KBM-7 (cell line): ENCODE measurements around the gene DEFB132.

Experiments
- DNase-seq: peaks from one replicate; pipeline ENCODE4 v3.0.0-alpha.2; 2015
- in situ Hi-C: fragments of 300-500 bp; cut with MboI; formaldehyde crosslinking; loops from 2 replicates; pipeline ENCODE4 v1.14.3; 2020; ENCODE audit warnings: low sequenced_read_pairs, low pct_unique_long_range_greater_than_20kb, mixed read lengths

The DEFB132 gene

DNA sequence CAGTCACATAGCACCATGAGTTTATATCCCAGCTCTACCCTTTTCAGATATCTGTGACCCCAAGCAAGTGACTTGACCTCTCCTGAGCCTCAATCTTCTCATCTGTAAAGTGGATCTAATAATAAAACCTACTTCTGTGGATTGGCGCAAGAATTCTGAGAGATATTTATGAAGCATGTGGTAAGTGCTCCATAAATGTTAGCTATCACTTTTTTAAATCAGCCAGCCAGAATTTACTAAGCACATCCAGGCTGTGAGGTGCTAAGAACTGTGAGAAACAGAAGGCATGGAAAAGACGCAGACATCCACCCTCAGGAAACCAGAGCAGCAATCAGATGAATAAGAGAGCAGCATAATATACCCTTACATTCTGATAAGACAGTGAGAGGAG lies 32.2 kb downstream of the DEFB132 start:
- no peak for DNase-seq
- in situ Hi-C loops = no loop called here

DNA sequence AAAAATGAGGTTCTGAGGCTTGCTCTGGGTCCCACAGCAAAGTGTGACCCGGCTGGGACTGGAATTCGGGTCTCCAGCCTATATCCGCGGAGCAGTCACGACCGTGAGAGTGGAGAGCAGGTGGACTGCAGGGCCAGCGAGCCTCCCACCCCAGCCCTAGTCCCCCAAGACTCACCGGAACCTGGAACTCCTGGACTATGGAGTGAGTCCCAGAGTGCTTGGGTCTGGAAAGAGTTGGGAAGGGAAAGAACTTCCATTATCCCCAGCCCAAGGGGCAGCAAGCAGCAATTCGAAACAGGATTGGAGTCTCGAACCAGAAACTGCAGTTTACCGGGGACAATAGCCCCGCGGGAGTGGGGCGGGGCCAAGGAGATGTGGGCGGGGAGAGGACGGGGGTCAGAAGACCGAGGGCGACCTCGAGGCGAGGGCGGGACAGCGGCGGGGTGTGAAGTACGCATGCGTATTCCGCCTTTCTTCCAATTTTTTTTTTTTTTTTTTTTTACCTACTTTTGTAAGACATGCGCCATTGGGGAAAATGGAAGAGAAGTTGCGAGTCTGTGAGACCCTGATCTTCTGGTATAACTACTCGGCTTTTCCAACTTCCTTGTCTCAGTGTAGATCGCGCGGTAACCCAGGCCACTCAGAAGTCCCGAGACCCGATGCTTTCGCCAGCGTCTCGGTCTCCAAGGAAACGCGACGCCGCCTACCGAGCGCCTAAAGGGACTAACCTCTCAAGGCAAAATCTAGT lies 32.7 kb downstream of the DEFB132 start, which contains the start of gene C20orf96:
Gene C20orf96 (minus strand): TSS at position 667 of the 748 bp plus-strand sequence. CDS start 140 bp downstream, at position 527.
- peak; percentile 92 for DNase-seq
- in situ Hi-C loops = no loop called here

DNA sequence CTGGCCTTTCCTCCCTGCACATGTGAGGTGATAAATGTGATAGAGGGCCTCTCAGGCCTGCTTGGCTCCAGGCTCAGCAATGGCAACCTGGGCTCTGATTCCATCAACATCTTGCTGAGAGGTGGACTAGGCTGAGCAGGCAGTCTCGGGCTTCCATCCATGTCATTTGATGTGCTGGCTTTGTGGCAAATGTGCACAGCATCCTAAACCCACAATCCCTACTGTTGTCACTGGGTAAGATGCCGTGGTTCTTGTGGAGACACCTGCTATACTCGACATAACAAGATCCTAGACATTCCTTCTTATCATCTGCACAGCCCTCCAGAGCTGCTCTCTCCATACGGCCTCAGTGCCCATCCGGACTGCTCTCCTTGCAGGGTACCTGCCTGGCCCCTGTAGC lies 37.1 kb downstream of the DEFB132 start:
- no peak for DNase-seq
- in situ Hi-C loops = no loop called here

DNA sequence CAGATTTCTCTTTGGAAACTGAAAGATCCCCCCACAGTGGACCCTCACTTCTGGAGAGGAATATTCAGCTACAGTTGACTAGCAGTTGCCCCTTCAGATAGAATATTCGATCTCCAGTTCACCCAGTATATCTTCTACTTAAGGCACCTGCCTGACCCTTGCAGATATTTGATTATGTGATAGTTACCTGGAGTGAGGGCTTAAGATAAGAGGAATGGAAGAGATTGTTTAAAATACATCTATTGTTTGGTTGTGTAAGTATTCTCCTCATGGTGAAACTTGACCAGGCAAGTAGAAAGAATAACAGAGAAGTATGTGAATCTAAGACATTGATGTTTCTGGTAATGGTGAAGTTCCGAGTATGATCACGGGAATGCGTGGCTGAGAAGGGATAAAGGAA lies 38.3 kb downstream of the DEFB132 start:
- in situ Hi-C loops = no loop called here
- no peak for DNase-seq

DNA sequence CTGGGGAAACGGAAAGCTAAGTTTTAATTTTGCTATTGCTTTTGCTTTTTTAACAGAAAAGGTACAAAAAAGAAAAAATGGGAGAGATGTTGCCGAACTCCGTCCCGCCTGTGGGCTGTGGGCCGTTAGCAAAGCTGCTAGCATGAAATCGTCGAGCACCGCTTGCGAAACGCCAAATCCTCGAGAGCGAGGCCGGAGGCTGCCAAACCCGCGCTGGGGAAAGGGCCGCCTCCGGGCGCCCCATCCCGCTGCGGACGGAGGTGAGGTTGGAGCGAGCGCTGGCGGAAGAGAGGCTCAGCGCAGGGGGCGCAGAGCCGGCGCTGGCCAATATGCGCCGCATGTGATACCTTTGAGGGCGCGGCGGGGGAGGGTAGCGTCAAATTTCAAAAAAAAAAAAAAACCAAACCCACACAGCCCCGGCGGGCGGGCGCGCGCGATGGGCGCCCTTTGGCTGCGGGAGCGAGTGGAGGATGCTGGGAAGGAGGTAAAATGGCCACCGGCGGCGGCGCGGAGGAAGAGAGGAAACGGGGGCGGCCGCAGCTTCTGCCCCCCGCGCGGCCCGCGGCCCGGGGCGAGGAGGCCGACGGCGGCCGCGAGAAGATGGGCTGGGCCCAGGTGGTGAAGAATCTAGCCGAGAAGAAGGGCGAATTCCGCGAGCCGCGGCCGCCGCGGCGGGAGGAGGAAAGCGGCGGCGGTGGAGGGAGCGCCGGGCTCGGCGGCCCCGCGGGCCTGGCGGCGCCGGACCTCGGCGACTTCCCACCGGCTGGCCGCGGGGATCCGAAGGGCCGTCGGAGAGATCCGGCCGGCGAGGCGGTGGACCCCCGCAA lies 39.8 kb downstream of the DEFB132 start, which contains the start of gene ZCCHC3:
Gene ZCCHC3 (plus strand): TSS at position 473 of the 827 bp plus-strand sequence. CDS start 17 bp downstream, at position 490.
- DNase-seq = peak; percentile 99
- in situ Hi-C loops = no loop called here

DNA sequence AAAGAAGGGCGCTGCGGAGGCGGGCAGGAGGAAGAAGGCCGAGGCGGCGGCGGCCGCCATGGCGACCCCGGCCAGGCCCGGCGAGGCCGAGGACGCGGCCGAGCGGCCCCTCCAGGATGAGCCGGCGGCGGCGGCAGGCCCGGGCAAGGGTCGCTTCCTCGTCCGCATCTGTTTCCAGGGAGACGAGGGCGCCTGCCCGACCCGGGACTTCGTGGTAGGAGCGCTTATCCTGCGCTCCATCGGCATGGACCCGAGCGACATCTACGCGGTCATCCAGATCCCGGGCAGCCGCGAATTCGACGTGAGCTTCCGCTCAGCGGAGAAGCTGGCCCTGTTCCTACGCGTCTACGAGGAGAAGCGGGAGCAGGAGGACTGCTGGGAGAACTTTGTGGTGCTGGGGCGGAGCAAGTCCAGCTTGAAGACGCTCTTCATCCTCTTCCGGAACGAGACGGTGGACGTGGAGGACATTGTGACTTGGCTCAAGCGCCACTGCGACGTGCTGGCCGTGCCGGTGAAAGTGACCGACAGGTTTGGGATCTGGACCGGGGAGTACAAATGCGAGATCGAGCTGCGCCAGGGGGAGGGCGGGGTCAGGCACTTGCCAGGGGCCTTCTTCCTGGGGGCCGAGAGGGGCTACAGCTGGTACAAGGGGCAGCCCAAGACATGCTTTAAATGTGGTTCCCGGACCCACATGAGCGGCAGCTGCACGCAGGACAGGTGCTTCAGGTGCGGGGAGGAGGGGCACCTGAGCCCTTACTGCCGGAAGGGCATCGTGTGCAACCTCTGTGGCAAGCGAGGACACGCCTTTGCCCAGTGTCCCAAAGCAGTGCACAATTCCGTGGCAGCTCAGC lies 40.6 kb downstream of the DEFB132 start:
- DNase-seq = peak; percentile 57
- in situ Hi-C loops = no loop called here

DNA sequence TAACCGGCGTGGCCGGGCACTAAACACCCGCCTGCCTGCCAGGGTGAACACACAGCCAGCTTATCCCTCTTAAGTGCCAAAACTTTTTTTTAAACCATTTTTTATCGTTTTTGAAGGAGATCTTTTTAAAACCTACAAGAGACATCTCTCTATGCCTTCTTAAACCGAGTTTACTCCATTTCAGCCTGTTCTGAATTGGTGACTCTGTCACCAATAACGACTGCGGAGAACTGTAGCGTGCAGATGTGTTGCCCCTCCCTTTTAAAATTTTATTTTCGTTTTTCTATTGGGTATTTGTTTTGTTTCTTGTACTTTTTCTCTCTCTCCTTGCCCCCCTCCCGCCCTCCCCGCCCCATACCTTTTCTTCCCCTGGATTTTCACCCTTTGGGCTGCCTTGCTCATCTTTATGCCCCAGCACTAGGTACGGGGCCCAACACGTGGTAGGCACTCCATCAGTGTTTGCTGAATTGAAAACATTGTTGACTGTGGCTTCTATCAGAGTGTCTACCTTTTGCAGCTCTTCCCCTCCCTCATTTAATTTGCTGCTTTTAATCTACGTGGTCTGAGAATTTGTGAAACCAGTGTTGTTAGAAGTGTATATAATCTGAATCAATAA lies 41.4 kb downstream of the DEFB132 start:
- in situ Hi-C loops = no loop called here
- no peak for DNase-seq

DNA sequence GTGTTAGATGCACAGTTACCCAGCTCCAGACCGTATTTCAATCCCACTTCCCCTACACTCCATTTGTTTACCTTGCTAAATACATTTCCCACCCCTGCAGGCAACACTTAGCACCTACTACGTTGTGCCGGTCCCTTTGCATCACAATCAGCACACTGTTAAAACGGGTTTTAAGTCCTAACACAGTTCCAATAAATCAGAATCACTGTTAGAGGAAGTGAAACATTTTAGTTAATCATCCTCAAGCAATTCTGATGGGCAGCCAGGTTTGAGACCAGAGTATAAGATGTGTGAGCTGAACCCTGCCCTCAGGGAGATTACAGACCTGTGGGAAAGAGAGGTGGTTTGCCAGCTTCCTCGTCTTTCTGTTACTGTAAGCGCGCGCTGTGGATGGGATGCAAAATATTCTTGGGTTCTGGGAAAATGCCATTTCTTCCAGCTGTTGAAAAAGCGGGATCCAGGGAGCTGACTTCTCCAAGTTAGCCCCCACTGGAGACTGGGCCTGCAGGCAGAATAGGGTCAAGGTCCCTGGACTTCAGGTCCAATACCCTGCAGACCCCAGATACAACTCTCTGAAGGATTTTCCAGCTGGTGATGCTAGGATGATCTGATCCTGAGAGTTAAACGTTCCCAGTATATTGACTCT lies 42.9 kb downstream of the DEFB132 start:
- in situ Hi-C loops = no loop called here
- DNase-seq = no peak

DNA sequence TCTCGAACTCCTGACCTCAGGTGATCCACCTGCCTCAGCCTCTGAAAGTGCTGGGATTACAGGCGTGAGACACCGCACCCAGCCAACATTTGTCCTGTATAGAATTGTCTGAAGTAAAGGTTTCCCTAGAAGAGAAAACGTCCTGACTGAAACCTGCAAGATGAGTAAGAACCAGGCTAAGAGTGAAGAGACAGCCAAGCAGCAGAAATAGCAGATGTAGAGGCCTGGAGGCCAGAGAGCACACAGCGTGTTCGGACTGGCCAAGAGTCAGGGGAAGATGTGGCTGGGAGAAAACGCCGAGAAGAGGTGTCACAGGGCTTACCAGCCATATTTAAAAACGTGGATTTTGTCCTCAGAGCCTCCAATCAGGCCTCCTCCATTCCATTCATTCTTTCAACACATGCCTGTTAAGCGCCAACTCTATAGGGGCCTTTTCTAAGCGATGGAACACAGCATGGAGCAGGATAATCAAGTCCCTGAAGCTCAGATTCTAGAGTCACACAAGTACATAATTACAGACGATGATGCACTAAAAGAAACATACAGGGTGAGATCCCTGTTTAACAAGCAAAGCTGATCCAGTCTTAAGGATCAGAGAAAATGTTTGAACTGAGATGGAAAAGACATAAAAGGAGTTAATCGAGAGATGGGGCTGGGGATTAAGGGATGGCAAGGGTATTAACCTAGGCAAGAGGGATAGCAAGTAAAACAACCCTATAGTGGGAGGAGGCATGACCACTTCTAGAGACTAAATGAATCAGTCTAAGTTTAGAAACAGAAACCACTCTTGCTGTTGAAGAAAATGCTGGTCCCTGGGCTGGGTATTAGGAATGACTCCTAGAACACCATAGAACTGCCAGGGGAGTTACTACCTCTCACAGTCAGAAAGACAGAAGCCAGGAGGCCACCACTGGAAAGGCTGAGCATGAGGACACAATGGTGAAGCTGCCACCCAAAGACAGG lies 44.6 kb downstream of the DEFB132 start:
- in situ Hi-C loops = no loop called here
- DNase-seq = no peak

DNA sequence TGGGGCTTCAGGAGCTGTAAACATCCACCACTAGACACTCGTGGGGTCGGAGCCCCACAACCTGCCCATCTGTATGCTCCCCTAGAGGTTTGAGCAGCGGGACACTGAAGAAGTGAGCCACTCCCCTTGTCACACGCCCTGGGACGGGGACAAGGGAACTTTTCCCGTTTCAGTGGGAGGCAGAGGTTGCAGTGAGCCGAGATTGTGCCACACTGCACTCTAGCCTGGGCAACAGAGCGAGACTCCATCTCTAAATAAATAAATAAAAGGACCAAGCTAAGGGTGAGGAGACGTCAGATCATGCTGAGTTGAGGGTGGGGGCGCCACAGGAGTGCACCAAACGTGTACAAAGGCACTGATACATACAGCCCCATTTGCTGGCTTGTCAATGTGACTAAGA lies 48.2 kb downstream of the DEFB132 start:
- no peak for DNase-seq
- in situ Hi-C loops = no loop called here

DNA sequence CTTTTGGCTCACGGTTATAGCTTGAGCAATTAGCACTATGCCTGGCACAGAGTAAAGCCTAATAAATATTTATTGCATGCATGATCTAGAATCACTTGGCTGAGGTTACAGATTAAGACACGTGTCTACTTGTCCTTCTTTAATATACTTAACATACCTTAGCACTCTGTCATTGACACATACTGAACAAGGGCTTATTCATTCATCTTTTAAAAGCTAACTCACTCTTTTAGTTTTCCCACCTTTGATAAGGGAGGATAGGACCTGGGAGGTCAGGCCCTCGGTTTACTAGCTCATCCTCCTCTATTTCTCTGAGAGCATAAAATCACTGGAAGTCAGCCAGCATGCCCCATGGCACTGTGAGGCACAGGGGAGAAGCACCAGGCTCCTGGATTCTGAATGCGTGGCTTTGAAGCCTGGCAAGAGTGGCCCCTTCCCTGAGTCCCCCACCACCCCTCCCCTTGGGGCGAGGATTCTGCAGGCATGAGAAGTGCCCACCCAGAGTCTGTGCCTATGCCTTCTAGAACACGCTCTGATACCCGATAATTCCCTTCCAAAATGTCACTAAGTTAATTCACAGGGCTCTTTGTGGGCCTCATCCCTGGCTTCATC lies 51.0 kb downstream of the DEFB132 start:
- in situ Hi-C loops = no loop called here
- DNase-seq = no peak

DNA sequence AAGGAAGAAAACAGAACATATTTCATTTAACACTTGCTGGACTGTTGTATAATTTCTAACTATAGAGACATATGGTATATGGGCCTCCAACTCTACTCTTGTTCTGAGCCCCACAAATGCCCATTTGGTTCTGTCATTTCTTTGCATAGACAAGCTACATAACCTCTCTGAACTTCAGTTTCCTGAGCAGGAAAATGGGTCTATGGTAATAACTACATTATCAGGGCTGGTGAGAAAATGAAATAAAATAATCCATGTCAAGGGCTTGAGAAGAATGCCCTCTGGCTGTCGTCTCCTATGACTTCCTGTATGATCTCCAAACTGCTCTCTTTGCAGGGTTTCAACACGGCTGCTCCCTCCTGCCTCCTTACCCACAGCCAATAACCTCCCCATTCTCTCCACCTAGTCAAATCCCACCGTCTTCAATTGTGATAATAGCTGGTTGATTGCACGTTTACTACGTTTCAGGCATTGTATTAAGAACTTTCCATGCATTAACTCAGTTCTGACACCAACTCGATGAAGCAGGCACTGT lies 51.8 kb downstream of the DEFB132 start:
- in situ Hi-C loops = no loop called here
- no peak for DNase-seq

DNA sequence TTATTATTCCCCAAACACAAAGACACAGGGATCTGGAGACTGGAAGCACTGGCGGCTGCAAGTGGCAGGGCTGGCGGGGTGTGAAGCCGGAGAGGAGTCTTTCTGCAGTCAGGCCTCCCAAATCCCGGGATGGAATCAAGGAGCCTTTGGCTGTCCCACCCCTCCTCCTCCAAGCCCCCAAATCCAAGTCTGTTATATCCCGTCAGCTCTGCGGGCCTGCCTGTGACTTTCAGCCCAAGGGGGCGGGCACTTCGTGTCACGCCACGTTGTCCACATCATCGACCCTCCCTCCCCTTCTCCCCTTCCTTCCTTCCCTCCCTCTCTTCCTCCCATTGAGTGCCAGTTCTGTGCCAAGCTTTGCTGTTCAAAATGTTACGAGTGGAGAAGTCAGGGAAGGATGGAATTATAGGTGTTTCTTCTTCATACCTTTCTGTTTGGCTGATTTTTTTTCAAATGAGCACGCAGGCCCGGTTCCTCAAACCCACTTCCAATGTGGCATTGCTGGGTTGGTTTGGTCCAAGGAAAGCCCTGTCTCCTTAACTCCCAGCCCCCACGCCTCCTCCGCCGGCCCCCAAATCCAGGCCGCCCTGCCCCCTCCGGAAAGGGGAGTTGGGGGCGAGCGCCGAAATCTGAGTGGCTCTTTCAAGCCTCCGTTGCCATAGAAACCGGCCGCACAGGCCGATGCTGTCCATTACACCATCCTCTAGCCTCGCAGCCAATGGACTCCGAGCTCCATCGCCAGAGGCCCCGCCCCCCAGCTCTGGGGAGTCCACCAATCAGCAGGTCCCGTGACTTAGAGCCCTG lies 52.5 kb downstream of the DEFB132 start:
- DNase-seq = peak; percentile 59
- in situ Hi-C loops = no loop called here

DNA sequence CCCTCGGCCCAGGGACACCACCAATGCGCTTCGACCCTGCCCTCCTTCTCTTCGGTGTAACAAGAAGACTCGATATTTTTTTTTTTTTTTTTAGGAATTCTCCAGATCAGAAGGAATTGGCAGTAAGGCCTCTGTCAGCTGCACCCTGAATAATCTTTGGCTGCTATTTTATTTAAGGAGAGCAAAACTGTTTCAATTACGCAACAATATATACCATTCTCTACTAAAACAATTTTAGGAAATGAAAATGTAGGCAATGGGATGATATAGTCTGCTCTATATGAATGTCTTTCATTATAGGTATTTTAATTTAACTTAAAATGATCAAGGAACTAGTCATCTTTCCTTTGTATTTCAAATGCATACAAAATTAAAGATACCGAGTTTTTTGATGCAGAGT lies 53.1 kb downstream of the DEFB132 start:
- DNase-seq = no peak
- in situ Hi-C loops = no loop called here
